AG04450 (cell line): ENCODE data around the gene DNPH1. TPM values are rescaled to one million over a fixed set of nuclear protein-coding genes. Genes with fewer than 3 reads are reported as not detected.

Experiments
- CTCF ChIA-PET: fragments of 300-600, 350-600 bp; formaldehyde crosslinking; extraction: SDS; loops from one replicate; lab custom pipeline; 2022; ENCODE audit warnings: antibody characterized with exemption, inconsistent platforms; lab: Charles Lee
- POLR2A ChIA-PET: fragments of 350-600 bp; formaldehyde crosslinking; extraction: SDS; loops from one replicate; lab custom pipeline; 2021; ENCODE audit warnings: antibody characterized with exemption, inconsistent platforms; lab: Yijun Ruan, JAX
- DNase-seq: peaks from one replicate; pipeline ENCODE4 v3.0.0-alpha.2; 2011; ENCODE audit warnings: low read depth, low spot score
- H3K27ac ChIP-seq: one replicate; pipeline ENCODE4 v1.5.1; 2012; ENCODE audit warnings: low read depth, low read length, control low read depth
- H3K27me3 ChIP-seq: one replicate; pipeline ENCODE4 v1.6.0; 2012; ENCODE audit warnings: low read length; ENCODE audit not compliant: control insufficient read depth, insufficient read depth
- H3K4me3 ChIP-seq: 2 replicates; pipeline ENCODE4 v1.5.1; 2011; ENCODE audit warnings: mild to moderate bottlenecking, low read depth, low read length, control low read depth
- H3K9me3 ChIP-seq: 2 replicates; pipeline ENCODE4 v1.5.1; 2012; ENCODE audit warnings: low read length; ENCODE audit not compliant: control insufficient read depth, insufficient read depth
- polyA plus RNA-seq: library from polyadenylated mRNA; depleted of rRNA; stranded (reverse); fragments of >200 nt; gene quantifications from 2 replicates; pipeline ENCODE4 v1.2.3, GENCODE V29; 2011
- TF ChIP-seq, protein P1 (sequence below): IDR thresholded peaks from 2 replicates; pipeline ENCODE4 v1.5.1; 2011; ENCODE audit warnings: low read depth, low read length, control low read depth, inconsistent platforms

The DNPH1 gene
- polyA plus RNA-seq, 1 experiment = 36.9 TPM

GRCh38 chr6:43202451-43202850, 26.8 kb downstream of the DNPH1 start:
- TF ChIP-seq, protein P1, sequence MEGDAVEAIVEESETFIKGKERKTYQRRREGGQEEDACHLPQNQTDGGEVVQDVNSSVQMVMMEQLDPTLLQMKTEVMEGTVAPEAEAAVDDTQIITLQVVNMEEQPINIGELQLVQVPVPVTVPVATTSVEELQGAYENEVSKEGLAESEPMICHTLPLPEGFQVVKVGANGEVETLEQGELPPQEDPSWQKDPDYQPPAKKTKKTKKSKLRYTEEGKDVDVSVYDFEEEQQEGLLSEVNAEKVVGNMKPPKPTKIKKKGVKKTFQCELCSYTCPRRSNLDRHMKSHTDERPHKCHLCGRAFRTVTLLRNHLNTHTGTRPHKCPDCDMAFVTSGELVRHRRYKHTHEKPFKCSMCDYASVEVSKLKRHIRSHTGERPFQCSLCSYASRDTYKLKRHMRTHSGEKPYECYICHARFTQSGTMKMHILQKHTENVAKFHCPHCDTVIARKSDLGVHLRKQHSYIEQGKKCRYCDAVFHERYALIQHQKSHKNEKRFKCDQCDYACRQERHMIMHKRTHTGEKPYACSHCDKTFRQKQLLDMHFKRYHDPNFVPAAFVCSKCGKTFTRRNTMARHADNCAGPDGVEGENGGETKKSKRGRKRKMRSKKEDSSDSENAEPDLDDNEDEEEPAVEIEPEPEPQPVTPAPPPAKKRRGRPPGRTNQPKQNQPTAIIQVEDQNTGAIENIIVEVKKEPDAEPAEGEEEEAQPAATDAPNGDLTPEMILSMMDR = no peak
- no peak for DNase-seq
- Histone ChIP-seq H3K9me3 (peaks cover 4% of the 10 kb centered on the region), H3K4me3 (no peak overlapping the region), H3K27ac (no peak overlapping the region), H3K27me3 (no peaks in the 10 kb centered on the region)
- ChIA-PET POLR2A (no interaction called here), CTCF (no interaction called here)

DNA sequence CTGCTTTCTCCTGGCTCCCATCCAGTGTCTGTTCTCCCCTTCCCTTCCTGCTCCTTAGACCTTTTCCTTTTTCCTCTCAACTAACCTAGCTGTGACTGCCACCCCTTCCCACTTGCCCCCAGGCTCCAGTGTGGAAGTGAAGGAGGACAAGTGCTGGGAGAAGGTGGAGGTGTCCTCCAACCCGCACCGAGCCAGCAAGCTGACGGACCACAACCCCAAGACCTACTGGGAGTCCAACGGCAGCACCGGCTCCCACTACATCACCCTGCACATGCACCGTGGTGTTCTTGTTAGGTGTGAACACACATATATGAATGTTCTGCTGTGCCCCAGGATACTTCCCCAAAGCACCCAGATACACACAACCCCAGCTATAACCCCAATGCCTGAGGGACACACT, 28.7 kb downstream of the DNPH1 start:
- POLR2A ChIA-PET = no interaction called here
- no peak for DNase-seq
- CTCF ChIA-PET = no interaction called here

DNA sequence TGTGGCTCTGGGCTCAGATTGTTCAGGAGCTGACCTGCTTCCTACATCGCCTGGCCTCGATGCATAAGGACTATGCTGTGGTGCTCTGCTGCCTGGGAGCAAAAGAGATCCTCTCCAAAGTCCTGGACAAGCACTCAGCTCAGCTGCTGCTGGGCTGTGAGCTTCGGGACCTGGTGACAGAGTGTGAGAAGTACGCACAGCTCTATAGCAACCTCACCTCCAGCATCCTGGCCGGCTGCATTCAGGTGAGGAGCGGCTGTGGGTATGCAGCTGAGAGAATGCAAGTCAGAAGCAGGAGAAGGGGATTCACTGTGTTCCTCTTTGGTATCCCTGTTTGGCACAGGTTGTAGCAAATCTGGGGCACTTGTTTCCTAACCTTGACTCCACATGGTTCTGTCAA, 29.4 kb downstream of the DNPH1 start:
- H3K4me3 ChIP-seq = no peak overlapping the region
- ChIA-PET POLR2A (no interaction called here), CTCF (no interaction called here)

More for the DNA sequence above, 28.7 kb downstream of the DNPH1 start:
- H3K27me3 ChIP-seq = no peaks in the 10 kb centered on the region
- H3K4me3 ChIP-seq = no peak overlapping the region
- no peak overlapping the region for H3K27ac ChIP-seq
- TF ChIP-seq, protein P1 = no peak
- H3K9me3 ChIP-seq = no peaks in the 10 kb centered on the region; the same call in 1 of the 2 replicates

GRCh38 chr6:43196337-43196736, 32.9 kb downstream of the DNPH1 start:
- Histone ChIP-seq H3K27ac (no peak overlapping the region), H3K4me3 (no peak overlapping the region), H3K27me3 (no peaks in the 10 kb centered on the region), H3K9me3 (no peaks in the 10 kb centered on the region)
- TF ChIP-seq, protein P1 = no peak
- CTCF ChIA-PET = no interaction called here
- no peak for DNase-seq
- POLR2A ChIA-PET = no interaction called here

More for the DNA sequence above, 29.4 kb downstream of the DNPH1 start:
- Histone ChIP-seq H3K9me3 (no peaks in the 10 kb centered on the region), H3K27me3 (no peaks in the 10 kb centered on the region), H3K27ac (no peak overlapping the region)
- TF ChIP-seq, protein P1 = no peak
- no peak for DNase-seq

GRCh38 chr6:43193929-43194328, 35.4 kb downstream of the DNPH1 start:
- TF ChIP-seq, protein P1 = no peak
- H3K4me3 ChIP-seq = no peak overlapping the region
- no peaks in the 10 kb centered on the region for H3K27me3 ChIP-seq
- POLR2A ChIA-PET = interaction anchor here (0.7 kb wide), 1 partner anchor 189 kb away, joined by 3 read pairs; no protein-coding TSS in a partner anchor
- H3K9me3 ChIP-seq = no peaks in the 10 kb centered on the region
- no peak for DNase-seq
- H3K27ac ChIP-seq = no peak overlapping the region
- CTCF ChIA-PET = interaction anchor here (1.2 kb wide), 1 partner anchor 140 kb away, joined by 3 read pairs; no protein-coding TSS in a partner anchor
